Mesothelial cell of epicardium (in vitro differentiated cells): Measurements from ENCODE around the gene IL1R1. TPM values are rescaled to one million over a fixed set of nuclear protein-coding genes. Genes with fewer than 3 reads are reported as not detected.
A peak's percentile ranks its signal among the peaks of the same experiment; 100 is the strongest.

Source experiments
- DNase-seq, 2 experiments: peaks; one replicate each; pipeline ENCODE4 v3.0.0; 2021; ENCODE audit warnings: low spot score in 2 of 2; ENCODE audit not compliant: unreplicated experiment in 2 of 2
- H3K27ac Mint-ChIP-seq: 2 replicates; pipeline ENCODE4 v1.8.0; 2021; ENCODE audit warnings: mixed read lengths
- H3K27me3 Mint-ChIP-seq: 2 replicates; pipeline ENCODE4 v1.8.0; 2021; ENCODE audit warnings: low read depth, mixed read lengths
- H3K36me3 Mint-ChIP-seq: 2 replicates; pipeline ENCODE4 v1.8.0; 2021; ENCODE audit warnings: mixed read lengths
- H3K4me1 Mint-ChIP-seq: 2 replicates; pipeline ENCODE4 v1.8.0; 2021; ENCODE audit warnings: mixed read lengths
- H3K4me3 Mint-ChIP-seq: 2 replicates; pipeline ENCODE4 v1.8.0; 2021; ENCODE audit warnings: mild to moderate bottlenecking, moderate library complexity, mixed read lengths
- H3K9me3 Mint-ChIP-seq: 2 replicates; pipeline ENCODE4 v1.8.0; 2021; ENCODE audit warnings: mixed read lengths
- CTCF ChIP-seq: fragments of 200-600 bp; sonication (generic); IDR thresholded peaks from one replicate; pipeline ENCODE4 v1.5.0; 2021; ENCODE audit warnings: antibody characterized with exemption; ENCODE audit not compliant: unreplicated experiment
- total RNA-seq: library from RNA; stranded (reverse); gene quantifications from 3 replicates; pipeline ENCODE4 v1.2.1, GENCODE V29; 2021

Gene IL1R1
- total RNA-seq, 1 donor from 2014 or later: 13.3 TPM

- no peak for DNase-seq
- Mint-ChIP-seq H3K9me3 (peaks cover 10% of the 10 kb centered on the region), H3K36me3 (peaks cover 23% of the 10 kb centered on the region), H3K27me3 (no peaks in the 10 kb centered on the region), H3K27ac (peak overlapping the region; percentile 70), H3K4me1 (peaks cover 51% of the 10 kb centered on the region), H3K4me3 (no peak overlapping the region)
- TF ChIP-seq CTCF: no peak
These were observed 13.4 kb downstream of the IL1R1 start for GRCh38 chr2:102155703-102156515.

- Mint-ChIP-seq H3K4me1 (peaks cover 48% of the 10 kb centered on the region), H3K4me3 (no peak overlapping the region), H3K36me3 (peaks cover 26% of the 10 kb centered on the region), H3K27me3 (no peaks in the 10 kb centered on the region), H3K9me3 (peaks cover 16% of the 10 kb centered on the region), H3K27ac (peak overlapping the region; percentile 30)
- no peak for TF ChIP-seq CTCF
- no peak for DNase-seq
These were observed 15.6 kb downstream of the IL1R1 start for GRCh38 chr2:102158011-102158755.

DNA sequence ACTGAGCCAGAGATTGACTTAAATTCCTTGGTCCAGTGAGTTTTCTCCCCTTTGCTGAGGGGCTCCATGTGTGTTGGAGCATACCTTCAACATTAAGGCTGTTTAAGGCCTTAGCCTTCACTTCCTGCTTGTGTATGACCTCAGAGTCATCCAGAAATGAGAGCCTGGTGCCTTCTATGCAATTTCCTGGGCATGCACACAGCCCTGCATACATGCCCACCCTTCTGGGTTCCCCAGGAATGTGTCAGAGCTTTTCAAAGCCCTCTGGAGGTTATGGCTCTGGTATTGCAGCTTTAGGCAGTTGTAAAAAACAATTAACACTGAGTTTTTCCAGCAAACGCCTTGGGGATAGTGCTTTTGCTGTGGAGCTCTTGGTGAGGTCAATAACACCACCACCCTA lies 16.7 kb downstream of the IL1R1 start:
- no peak for DNase-seq
- H3K27ac Mint-ChIP-seq: no peak overlapping the region
- peaks cover 19% of the 10 kb centered on the region for H3K9me3 Mint-ChIP-seq
- H3K36me3 Mint-ChIP-seq: peaks cover 27% of the 10 kb centered on the region
- no peak overlapping the region for H3K4me3 Mint-ChIP-seq
- H3K27me3 Mint-ChIP-seq: no peaks in the 10 kb centered on the region
- H3K4me1 Mint-ChIP-seq: peaks cover 43% of the 10 kb centered on the region
- TF ChIP-seq CTCF: no peak

DNA sequence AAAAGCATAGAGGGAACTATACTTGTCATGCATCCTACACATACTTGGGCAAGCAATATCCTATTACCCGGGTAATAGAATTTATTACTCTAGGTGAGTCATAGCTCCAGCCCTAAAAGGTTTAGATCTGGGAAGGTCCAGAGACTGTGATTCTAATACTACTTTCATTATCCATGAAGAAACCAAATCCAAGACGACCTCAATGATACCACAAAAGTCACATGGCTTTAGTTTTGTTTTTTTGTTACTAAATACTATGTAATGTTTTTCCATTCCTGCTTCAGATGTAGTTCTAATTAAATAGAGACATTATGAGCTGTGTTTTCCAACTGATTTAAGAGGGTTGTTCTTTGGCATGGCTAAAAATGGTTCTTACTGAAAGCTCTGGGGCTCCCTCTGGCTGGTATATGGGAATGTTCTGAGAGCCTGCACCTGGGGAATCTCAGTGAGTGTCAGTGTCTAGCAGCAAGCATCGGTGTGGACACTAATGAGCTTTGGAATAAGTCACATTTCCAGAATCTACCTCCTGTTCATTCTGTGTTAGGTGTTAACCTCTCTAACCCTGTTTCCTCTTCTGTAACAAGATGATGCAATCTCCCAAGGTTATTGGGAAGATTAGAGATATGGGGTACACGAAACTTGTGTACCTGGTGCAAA lies 23.8 kb downstream of the IL1R1 start:
- H3K27me3 Mint-ChIP-seq: no peaks in the 10 kb centered on the region
- peaks cover 6% of the 10 kb centered on the region for H3K4me1 Mint-ChIP-seq
- H3K9me3 Mint-ChIP-seq: peaks cover 9% of the 10 kb centered on the region
- H3K27ac Mint-ChIP-seq: no peak overlapping the region
- no peak overlapping the region for H3K4me3 Mint-ChIP-seq
- peaks cover 5% of the 10 kb centered on the region for H3K36me3 Mint-ChIP-seq
- DNase-seq: no peak
- no peak for TF ChIP-seq CTCF

GRCh38 chr2:102168026-102168771 lies 25.7 kb downstream of the IL1R1 start:
- Mint-ChIP-seq H3K27me3 (no peaks in the 10 kb centered on the region), H3K9me3 (peaks cover 2% of the 10 kb centered on the region), H3K4me1 (peaks cover 5% of the 10 kb centered on the region), H3K4me3 (no peak overlapping the region), H3K36me3 (peaks cover 5% of the 10 kb centered on the region), H3K27ac (no peak overlapping the region)
- DNase-seq: no peak
- no peak for TF ChIP-seq CTCF
